ENCODE measurements around the gene NRM.
"Not testable (repeated sequence)": the region's sequence is repeated elsewhere in the genome, so short reads cannot be mapped to it uniquely, and the experiment has no call there.

The NRM gene

GRCh38 chr6:30664994-30665767 lies 25.6 kb downstream of the NRM start:
- DNase-seq (ENCODE audit: low read depth): no peak

DNA sequence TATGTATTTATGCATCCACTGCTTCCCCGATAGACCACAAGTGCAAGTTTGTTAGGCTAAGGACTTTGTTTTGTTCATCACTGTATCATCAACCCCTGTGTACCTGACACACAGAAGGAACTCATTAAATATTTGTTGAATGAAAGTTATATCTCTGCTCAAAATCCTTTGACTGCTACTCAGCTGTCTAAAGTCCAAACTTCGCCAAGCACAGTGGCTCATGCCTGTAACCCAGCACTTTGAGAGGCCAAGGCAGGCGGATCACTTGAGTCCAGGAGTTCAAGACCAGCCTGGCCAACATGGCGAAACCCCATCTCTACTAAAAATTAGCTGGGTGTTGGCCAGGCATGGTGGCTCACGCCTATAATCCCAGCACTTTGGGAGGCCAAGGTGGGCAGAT lies 32.9 kb downstream of the NRM start:
- not testable (repeated sequence) for DNase-seq (ENCODE audit: low read depth)

- DNase-seq (ENCODE audit: low read depth): no peak
These were observed 33.3 kb downstream of the NRM start for GRCh38 chr6:30657454-30657853.

DNA sequence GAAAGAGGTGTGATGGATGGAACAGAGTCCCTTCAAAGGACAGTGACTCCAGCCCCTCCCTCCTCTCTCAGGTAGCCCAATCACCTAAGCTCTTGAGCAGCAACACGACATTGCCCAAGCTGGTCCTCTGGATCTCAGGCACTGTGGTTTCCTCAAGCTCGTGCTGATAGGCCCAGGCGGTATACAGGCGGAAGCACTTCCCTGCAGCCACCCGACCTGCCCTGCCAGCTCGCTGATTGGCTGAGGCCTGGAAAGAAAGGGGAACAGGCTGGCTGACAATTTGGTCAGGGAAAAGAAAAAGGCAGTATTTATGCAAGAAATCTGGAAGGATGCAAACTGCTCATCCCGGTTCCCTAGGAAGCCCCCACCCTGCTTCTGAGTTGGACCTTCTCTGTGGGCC lies 34.3 kb downstream of the NRM start:
- DNase-seq (ENCODE audit: low read depth): no peak

- DNase-seq (ENCODE audit: low read depth): no peak
These were observed 35.1 kb downstream of the NRM start for GRCh38 chr6:30655743-30656094.

DNA sequence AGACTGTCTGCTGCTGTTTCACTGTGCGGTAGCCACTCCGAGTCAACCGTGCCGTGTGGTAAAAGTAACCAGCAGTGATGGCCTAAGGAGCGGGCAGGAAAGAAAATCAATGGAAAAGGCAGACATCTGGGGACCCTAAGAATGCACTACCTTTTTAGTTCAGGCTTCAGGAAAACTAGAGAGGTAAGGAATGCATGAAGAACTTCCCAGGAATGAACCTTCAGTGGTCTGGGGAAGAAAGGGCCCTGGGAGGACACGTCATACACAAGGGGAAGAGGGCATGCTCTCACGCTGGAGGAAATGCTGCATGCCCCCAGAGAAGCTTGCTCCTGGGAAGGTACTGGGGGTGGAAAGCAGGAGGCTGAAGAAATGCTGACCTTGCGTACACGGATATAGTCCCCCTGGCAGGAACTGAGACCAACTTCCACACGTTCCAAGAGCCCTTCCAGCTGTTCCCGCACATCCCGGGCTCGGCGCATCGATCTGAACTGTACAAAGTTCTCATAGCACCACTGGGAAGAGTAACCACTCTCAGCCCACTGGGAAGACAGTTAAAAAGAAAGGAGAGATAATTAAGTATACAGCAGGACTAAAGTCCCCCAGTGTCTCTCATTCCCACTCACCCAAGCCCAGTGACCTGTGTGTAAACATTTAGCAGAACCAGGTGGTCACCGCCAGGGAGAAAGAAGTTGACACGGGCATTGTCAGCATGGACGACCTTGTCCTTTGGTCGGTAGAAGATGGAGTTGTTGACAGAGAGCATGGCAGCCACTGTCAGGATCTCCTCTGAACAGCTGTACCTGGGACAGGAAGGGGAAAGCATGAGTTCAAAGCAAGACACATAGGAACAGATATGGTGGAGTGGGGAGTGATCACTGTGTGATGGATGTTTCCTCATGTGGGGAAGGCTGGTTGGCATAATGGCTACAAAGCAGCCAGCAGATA lies 35.7 kb downstream of the NRM start:
- DNase-seq (ENCODE audit: low read depth): no peak

DNA sequence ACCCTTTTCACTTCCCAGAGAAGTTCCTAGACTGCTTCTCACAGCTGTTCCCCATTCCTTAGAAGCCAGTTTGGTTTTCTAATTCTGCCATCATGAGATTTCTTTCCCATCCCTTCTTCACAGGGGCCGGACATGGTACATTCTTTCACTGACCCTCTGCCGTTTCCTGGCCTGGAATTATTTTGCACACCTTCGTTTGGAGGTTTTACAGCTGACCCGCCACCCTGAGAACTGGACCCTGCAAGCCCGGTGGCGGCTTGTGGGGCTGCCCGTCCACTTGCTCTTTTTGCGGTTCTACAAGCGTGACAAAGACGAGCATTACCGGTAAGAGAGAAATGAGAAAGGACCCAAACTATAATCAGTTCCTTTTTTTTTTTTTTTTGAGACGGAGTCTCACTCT lies 39.6 kb downstream of the NRM start:
- no peak for DNase-seq (ENCODE audit: low read depth)

- peak; percentile 66 for DNase-seq (ENCODE audit: low read depth)
These were observed 43.3 kb downstream of the NRM start for GRCh38 chr6:30647242-30648116.

DNA sequence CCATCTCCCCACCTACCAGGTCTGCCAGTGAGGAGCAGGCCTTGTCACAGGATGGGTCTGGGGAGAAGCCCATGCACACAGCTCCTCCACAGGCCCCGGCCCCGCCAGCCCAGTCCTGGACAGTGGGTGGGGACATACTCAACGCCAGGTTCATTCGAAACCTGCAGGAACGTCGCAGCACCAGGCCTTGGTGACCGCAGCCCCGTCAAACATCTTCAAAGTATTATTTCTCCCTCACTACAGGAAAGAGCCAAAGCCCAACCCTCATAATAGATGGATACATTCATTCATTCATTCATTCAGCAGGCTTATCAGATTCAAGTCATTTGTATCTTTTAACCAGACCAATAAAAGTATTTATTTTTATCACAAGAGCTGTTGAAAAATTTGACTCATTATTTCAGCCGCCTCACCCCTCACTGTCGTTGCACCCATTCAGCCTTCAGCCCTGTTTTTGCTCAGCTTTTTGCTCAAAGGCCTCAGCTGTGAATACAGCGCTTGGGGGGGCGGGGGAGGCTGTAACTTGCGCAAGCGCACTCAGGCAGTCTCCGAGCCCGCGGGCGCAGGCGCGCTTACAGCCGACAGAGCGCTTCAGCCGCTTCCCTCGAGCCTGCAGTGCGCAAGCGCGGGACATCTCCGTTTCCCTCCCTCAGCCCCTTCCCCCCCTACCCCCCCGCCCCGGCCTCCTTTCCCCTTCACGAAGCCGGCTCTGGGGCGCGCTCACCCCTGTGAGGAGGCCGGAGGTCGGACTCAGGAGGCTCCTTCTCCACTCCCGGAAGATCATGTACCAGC lies 44.1 kb downstream of the NRM start, which contains the start of gene C6orf136:
Gene C6orf136 (plus strand): TSS at position 684 of the 792 bp plus-strand sequence. CDS start 99 bp downstream, at position 783.
- peak; percentile 91 for DNase-seq (ENCODE audit: low read depth)

- DNase-seq (ENCODE audit: low read depth): no peak
These were observed 44.8 kb downstream of the NRM start for GRCh38 chr6:30645989-30646388.

- no peak for DNase-seq (ENCODE audit: low read depth)
These were observed 46.0 kb downstream of the NRM start for GRCh38 chr6:30644769-30645168.

- DNase-seq (ENCODE audit: low read depth): no peak
These were observed 47.1 kb downstream of the NRM start for GRCh38 chr6:30643656-30644055.

- no peak for DNase-seq (ENCODE audit: low read depth)
These were observed 49.7 kb downstream of the NRM start for GRCh38 chr6:30641048-30641447.

- no peak for DNase-seq (ENCODE audit: low read depth)
These were observed 50.3 kb downstream of the NRM start for GRCh38 chr6:30640481-30640880.

Data from stimulated activated CD4-positive, alpha-beta T cell treated with anti-CD3 and anti-CD28 coated beads, Interleukin-2, amount 100 ng/mL, for 4 hours (primary cell).